Gastroesophageal sphincter (tissue), 3 donors: ENCODE data around the gene FEZF2.

Source experiments
- POLR2A ChIP-seq, 2 donors: fragments of 450-650 bp; IDR thresholded peaks; one replicate each; pipeline ENCODE4 v1.6.1; 2017; ENCODE audit warnings: antibody characterized with exemption in 2 of 2, mild to moderate bottlenecking in 2 of 2, moderate library complexity in 1 of 2
- POLR2AphosphoS5 ChIP-seq: sonication (generic); formaldehyde crosslinking; IDR thresholded peaks from one replicate; pipeline ENCODE4 v1.6.1; 2017; ENCODE audit warnings: antibody characterized with exemption
- TF ChIP-seq, protein P1 (sequence below), 4 experiments: fragments of 200-600 bp in 2 of 4; fragments of 450-650 bp in 2 of 4; sonication (generic) in 1 of 4; IDR thresholded peaks; one replicate each; pipeline ENCODE4 v1.5.1; 2017 to 2019; ENCODE audit warnings: antibody characterized with exemption in 4 of 4, mild to moderate bottlenecking in 2 of 4, moderate library complexity in 2 of 4

DNA sequence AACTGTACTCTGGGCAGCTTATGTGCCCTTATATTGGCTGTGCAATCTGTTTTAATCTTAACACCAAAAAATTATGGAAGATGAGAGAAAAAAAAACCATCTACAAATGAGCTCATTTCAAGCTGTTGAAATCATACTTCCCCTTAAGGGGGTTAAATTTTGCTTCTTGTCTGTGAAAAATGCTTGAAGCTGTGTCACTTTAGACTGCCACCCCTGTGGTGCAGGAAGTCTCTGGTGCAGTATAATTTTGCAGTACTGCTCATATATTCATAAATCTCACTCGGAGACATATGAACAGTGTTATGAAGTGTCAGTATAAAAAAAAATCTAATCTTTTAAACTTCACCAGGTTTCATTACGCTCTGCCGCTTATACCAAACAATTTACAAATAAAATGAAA is 30.4 kb upstream of the FEZF2 start:
- TF ChIP-seq, protein P1, sequence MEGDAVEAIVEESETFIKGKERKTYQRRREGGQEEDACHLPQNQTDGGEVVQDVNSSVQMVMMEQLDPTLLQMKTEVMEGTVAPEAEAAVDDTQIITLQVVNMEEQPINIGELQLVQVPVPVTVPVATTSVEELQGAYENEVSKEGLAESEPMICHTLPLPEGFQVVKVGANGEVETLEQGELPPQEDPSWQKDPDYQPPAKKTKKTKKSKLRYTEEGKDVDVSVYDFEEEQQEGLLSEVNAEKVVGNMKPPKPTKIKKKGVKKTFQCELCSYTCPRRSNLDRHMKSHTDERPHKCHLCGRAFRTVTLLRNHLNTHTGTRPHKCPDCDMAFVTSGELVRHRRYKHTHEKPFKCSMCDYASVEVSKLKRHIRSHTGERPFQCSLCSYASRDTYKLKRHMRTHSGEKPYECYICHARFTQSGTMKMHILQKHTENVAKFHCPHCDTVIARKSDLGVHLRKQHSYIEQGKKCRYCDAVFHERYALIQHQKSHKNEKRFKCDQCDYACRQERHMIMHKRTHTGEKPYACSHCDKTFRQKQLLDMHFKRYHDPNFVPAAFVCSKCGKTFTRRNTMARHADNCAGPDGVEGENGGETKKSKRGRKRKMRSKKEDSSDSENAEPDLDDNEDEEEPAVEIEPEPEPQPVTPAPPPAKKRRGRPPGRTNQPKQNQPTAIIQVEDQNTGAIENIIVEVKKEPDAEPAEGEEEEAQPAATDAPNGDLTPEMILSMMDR (IDR thresholded peaks at IDR 0.05): no peak
- TF ChIP-seq POLR2A (IDR thresholded peaks at IDR 0.05) (no peak), POLR2AphosphoS5 (no peak)
